PC-9 (cell line): ENCODE results near the gene STK32B. TPM values are rescaled to one million over a fixed set of nuclear protein-coding genes. Genes with fewer than 3 reads are reported as not detected.
"Not testable (repeated sequence)": the region's sequence is repeated elsewhere in the genome, so short reads cannot be mapped to it uniquely, and the experiment has no call there.

Experiments
- BruUV-seq: library from RNA; stranded (reverse); fragments of 400-500 nt; replicated peaks from 2 replicates; lab custom pipeline; 2021; lab: Mats Ljungman, UMichigan
- CTCF ChIA-PET: fragments of 300-600 bp; sonication (Branson Sonifier 250); formaldehyde crosslinking; loops from one replicate; lab custom pipeline; 2022; ENCODE audit warnings: antibody characterized with exemption; lab: Charles Lee
- POLR2A ChIA-PET: fragments of 300-600 bp; sonication (Branson Sonifier 250); formaldehyde crosslinking; loops from one replicate; lab custom pipeline; 2022; ENCODE audit warnings: antibody characterized with exemption; ENCODE audit not compliant: unreplicated experiment; lab: Charles Lee
- DNase-seq, 2 experiments: peaks; one replicate each; pipeline versions ENCODE4 v3.0.0 to v3.0.0-alpha.2; 2015 to 2022; ENCODE audit warnings: mixed read lengths in 1 of 2
- H2AFZ ChIP-seq: fragments of 200-600 bp; sonication (generic); 2 replicates; pipeline ENCODE4 v1.8.1; 2017; ENCODE audit warnings: antibody characterized with exemption
- H3F3A ChIP-seq: fragments of 200-600 bp; sonication (generic); 2 replicates; pipeline ENCODE4 v1.8.1; 2017; ENCODE audit warnings: antibody characterized with exemption, mild to moderate bottlenecking, low read depth; ENCODE audit not compliant: insufficient read depth
- H3K27ac ChIP-seq: fragments of 200-600 bp; sonication (generic); 2 replicates; pipeline ENCODE4 v1.6.1; 2016; ENCODE audit warnings: mixed run types
- H3K27me3 ChIP-seq: fragments of 200-600 bp; sonication (generic); 2 replicates; pipeline ENCODE4 v1.6.1; 2016; ENCODE audit warnings: low read depth, mixed run types; ENCODE audit not compliant: insufficient read depth
- H3K36me3 ChIP-seq: fragments of 200-600 bp; sonication (generic); 2 replicates; pipeline ENCODE4 v1.6.1; 2016; ENCODE audit warnings: low read depth, mixed run types
- H3K4me1 ChIP-seq: fragments of 200-600 bp; sonication (generic); replicated peaks from 2 replicates; pipeline ENCODE4 v1.6.1; 2016; ENCODE audit warnings: mixed run types; ENCODE audit not compliant: insufficient read depth
- H3K4me2 ChIP-seq: fragments of 200-600 bp; sonication (generic); 2 replicates; pipeline ENCODE4 v1.6.1; 2017; ENCODE audit warnings: mixed run types
- H3K4me3 ChIP-seq: fragments of 200-600 bp; sonication (generic); 2 replicates; pipeline ENCODE4 v1.6.1; 2016; ENCODE audit warnings: mixed run types
- H3K79me2 ChIP-seq: fragments of 200-600 bp; sonication (generic); 2 replicates; pipeline ENCODE4 v1.6.1; 2017; ENCODE audit warnings: low read depth, mixed run types
- H3K9me2 ChIP-seq: fragments of 200-600 bp; sonication (generic); 2 replicates; pipeline ENCODE4 v1.8.1; 2017; ENCODE audit warnings: mild to moderate bottlenecking; ENCODE audit not compliant: insufficient read depth
- H3K9me3 ChIP-seq: fragments of 200-600 bp; sonication (generic); 2 replicates; pipeline ENCODE4 v1.8.1; 2016; ENCODE audit warnings: low read depth; ENCODE audit not compliant: insufficient read depth
- H4K20me1 ChIP-seq: fragments of 200-600 bp; sonication (generic); 2 replicates; pipeline ENCODE4 v1.8.1; 2017; ENCODE audit not compliant: insufficient read depth
- CTCF ChIP-seq: fragments of 200-600 bp; sonication (generic); conservative IDR thresholded peaks from 2 replicates; pipeline ENCODE4 v1.6.1; 2017; ENCODE audit warnings: mixed run types, antibody characterized with exemption, mild to moderate bottlenecking, moderate library complexity
- EZH2 ChIP-seq: fragments of 200-600 bp; sonication (generic); IDR thresholded peaks from 2 replicates; pipeline ENCODE4 v1.8.0; 2017; ENCODE audit warnings: antibody characterized with exemption, low read depth
- intact Hi-C: fragments of 100-400 bp; cut with micrococcal nuclease; formaldehyde crosslinking; loops from one replicate; pipeline ENCODE4 v1.10.0; 2022; ENCODE audit not compliant: unreplicated experiment
- total RNA-seq: library from RNA; stranded (reverse); gene quantifications from 2 replicates; pipeline ENCODE4 v1.2.3, GENCODE V29; 2021

STK32B gene
- total RNA-seq, 1 experiment from 2014 or later: not detected

GRCh38 chr4:5278213-5278612 lies 226.9 kb downstream of the STK32B start:
- Histone ChIP-seq H3F3A (no peaks in the 10 kb centered on the region), H3K27ac (no peak overlapping the region), H3K4me1 (no peaks in the 10 kb centered on the region), H4K20me1 (no peaks in the 10 kb centered on the region), H3K36me3 (no peaks in the 10 kb centered on the region), H3K79me2 (no peaks in the 10 kb centered on the region), H3K4me3 (no peak overlapping the region), H2AFZ (no peak overlapping the region), H3K9me3 (no peaks in the 10 kb centered on the region), H3K9me2 (no peaks in the 10 kb centered on the region), H3K27me3 (0 out of 2 replicates have a peak, but pooled peaks cover 6% of the 10 kb centered on the region), H3K4me2 (no peak overlapping the region)
- no peak for TF ChIP-seq EZH2
- TF ChIP-seq CTCF: no peak
- no TSS peak for BruUV-seq
- POLR2A ChIA-PET: no interaction called here
- intact Hi-C loops: no loop called here
- CTCF ChIA-PET: no interaction called here
- DNase-seq: no peak

- H3K27ac ChIP-seq, H2AFZ ChIP-seq, CTCF ChIA-PET, H3K4me3 ChIP-seq, DNase-seq, H3K27me3 ChIP-seq, BruUV-seq, H3K36me3 ChIP-seq, H3K4me1 ChIP-seq, H3K4me2 ChIP-seq, H4K20me1 ChIP-seq, H3K79me2 ChIP-seq, H3K9me2 ChIP-seq, H3K9me3 ChIP-seq, POLR2A ChIA-PET, intact Hi-C loops, H3F3A ChIP-seq: not testable (repeated sequence)
Measured at GRCh38 chr4:5280069-5280468, 228.8 kb downstream of the STK32B start.

- no TSS peak for BruUV-seq
- Histone ChIP-seq H3K27ac (no peak overlapping the region), H4K20me1 (no peaks in the 10 kb centered on the region), H3K4me2 (no peak overlapping the region), H3K9me2 (no peaks in the 10 kb centered on the region), H2AFZ (no peak overlapping the region), H3K36me3 (no peaks in the 10 kb centered on the region), H3K4me1 (no peaks in the 10 kb centered on the region), H3K4me3 (no peak overlapping the region), H3F3A (no peaks in the 10 kb centered on the region), H3K27me3 (0 out of 2 replicates have a peak, but pooled peaks cover 3% of the 10 kb centered on the region), H3K79me2 (no peaks in the 10 kb centered on the region), H3K9me3 (no peaks in the 10 kb centered on the region)
- TF ChIP-seq EZH2 (no peak), CTCF (no peak)
- intact Hi-C loops: no loop called here
- ChIA-PET CTCF (no interaction called here), POLR2A (no interaction called here)
- DNase-seq: no peak
Measured at GRCh38 chr4:5280828-5281227, 229.5 kb downstream of the STK32B start.

GRCh38 chr4:5283837-5284236 lies 232.6 kb downstream of the STK32B start:
- Histone ChIP-seq H3K27ac (no peak overlapping the region), H3K79me2 (no peaks in the 10 kb centered on the region), H3K36me3 (no peaks in the 10 kb centered on the region), H3K4me2 (no peak overlapping the region), H3K27me3 (0 out of 2 replicates have a peak, but pooled peaks cover 3% of the 10 kb centered on the region), H4K20me1 (no peaks in the 10 kb centered on the region), H3K4me1 (no peaks in the 10 kb centered on the region), H3F3A (no peaks in the 10 kb centered on the region), H3K9me2 (no peaks in the 10 kb centered on the region), H2AFZ (no peak overlapping the region), H3K9me3 (no peaks in the 10 kb centered on the region), H3K4me3 (no peak overlapping the region)
- ChIA-PET CTCF (no interaction called here), POLR2A (no interaction called here)
- DNase-seq: no peak
- no peak for TF ChIP-seq CTCF
- no peak for TF ChIP-seq EZH2
- no TSS peak for BruUV-seq
- intact Hi-C loops: no loop called here
